ENCODE data around the gene HERC4.

- TF ChIP-seq ARNT (IDR thresholded peaks at IDR 0.05) (no peak), SP1 (IDR thresholded peaks at IDR 0.05) (no peak), TARDBP (IDR thresholded peaks at IDR 0.05) (no peak), FOXA1 (IDR thresholded peaks at IDR 0.05) (no peak), ZNF384 (IDR thresholded peaks at IDR 0.05) (no peak), FOXM1 (IDR thresholded peaks at IDR 0.05; ENCODE audit: borderline replicate concordance) (no peak), BHLHE40 (IDR thresholded peaks at IDR 0.05; ENCODE audit: borderline replicate concordance) (no peak), HDGF (IDR thresholded peaks at IDR 0.05; ENCODE audit: borderline replicate concordance) (no peak), L3MBTL2 (conservative IDR thresholded peaks at IDR 0.05) (peak; percentile 90), SUZ12 (IDR thresholded peaks at IDR 0.05) (no peak)
Measured at GRCh38 chr10:67884313-67884841, 190.7 kb downstream of the HERC4 start, which contains the start of gene SIRT1.

Measured in HEK293T (cell line).